K562 (cell line): ENCODE measurements around the gene ST14. TPM values are rescaled to one million over a fixed set of nuclear protein-coding genes. Genes with fewer than 3 reads are reported as not detected.

Experiments
- ATAC-seq: fragments of 200-7000 bp; cut with Tn5 transposase; 3 replicates; pipeline ENCODE4 v1.9.1; 2020; ENCODE audit warnings: moderate library complexity
- BruUV-seq: library from RNA; stranded (reverse); fragments of 400-500 nt; replicated peaks from 2 replicates; lab custom pipeline; 2021; lab: Mats Ljungman, UMichigan
- CTCF ChIA-PET: fragments of 300-600 bp; formaldehyde crosslinking; extraction: SDS; loops from one replicate; lab custom pipeline; 2021; ENCODE audit warnings: low intra/inter-chr PET ratio; lab: Yijun Ruan, JAX
- POLR2A ChIA-PET: fragments of 300-600, 350-650 bp; sonication (Branson Sonifier 250); formaldehyde crosslinking; extraction: SDS; loops from one replicate; lab custom pipeline; 2021; ENCODE audit warnings: antibody characterized with exemption, inconsistent platforms; lab: Yijun Ruan, JAX
- DNase-seq, 4 experiments: peaks; one replicate each; pipeline versions ENCODE4 v3.0.0 to v3.0.0-alpha.2; 2011 to 2018; ENCODE audit warnings: low spot score in 3 of 4, mixed read lengths in 3 of 4; ENCODE audit errors: extremely low read depth in 1 of 4
- FAIRE-seq: peaks from 2 replicates; lab custom pipeline; 2011; peaks lifted over from hg19 to GRCh38; lab: Jason Lieb, UNC
- H2AFZ ChIP-seq: 2 replicates; pipeline ENCODE4 v1.6.0; 2011; ENCODE audit warnings: low read depth, low read length, control low read depth, inconsistent platforms
- H3K27ac ChIP-seq: fragments of 200-600 bp; 3 replicates; pipeline ENCODE4 v1.8.0; 2011; ENCODE audit warnings: low read depth, mild to moderate bottlenecking, control low read depth, inconsistent platforms, low read length, moderate library complexity, mixed read lengths; ENCODE audit errors: extremely low read depth
- H3K27me3 ChIP-seq, 2 experiments: fragments of 300-600 bp in 1 of 2; 2 replicates in 1 of 2; 3 replicates in 1 of 2; pipeline versions ENCODE4 v1.6.0 to v1.8.0; 2011; ENCODE audit warnings: inconsistent platforms in 2 of 2, low read length in 2 of 2, mild to moderate bottlenecking in 1 of 2, mixed read lengths in 1 of 2, moderate library complexity in 1 of 2; ENCODE audit not compliant: control insufficient read depth in 2 of 2, insufficient read depth in 2 of 2
- H3K36me3 ChIP-seq: fragments of 300-600 bp; 3 replicates; pipeline ENCODE4 v1.8.0; 2011; ENCODE audit warnings: mild to moderate bottlenecking, low read length, inconsistent platforms; ENCODE audit not compliant: control insufficient read depth, insufficient read depth
- H3K4me1 ChIP-seq, 2 experiments: fragments of 200-600 bp in 1 of 2; replicated peaks in 1 of 2; 2 replicates in 1 of 2; 3 replicates in 1 of 2; pipeline versions ENCODE4 v1.5.1 to v1.8.0; 2011; ENCODE audit warnings: inconsistent platforms in 2 of 2, low read length in 2 of 2, mild to moderate bottlenecking in 1 of 2, mixed read lengths in 1 of 2, moderate library complexity in 1 of 2; ENCODE audit not compliant: control insufficient read depth in 2 of 2, insufficient read depth in 2 of 2
- H3K4me2 ChIP-seq: 2 replicates; pipeline ENCODE4 v1.6.1; 2011; ENCODE audit warnings: low read length, control low read depth, inconsistent platforms, mixed read lengths; ENCODE audit not compliant: insufficient read depth
- H3K4me3 ChIP-seq: fragments of 200-600 bp; sonication (generic), shearing (Covaris generic); 2 replicates; pipeline ENCODE4 v1.5.1; 2016; ENCODE audit warnings: control low read depth, inconsistent platforms
- H3K79me2 ChIP-seq: fragments of 200-600 bp; 3 replicates; pipeline ENCODE4 v1.8.0; 2011; ENCODE audit warnings: low read length, inconsistent platforms; ENCODE audit not compliant: control insufficient read depth, insufficient read depth
- H3K9ac ChIP-seq, 2 experiments: 2 replicates each; pipeline versions ENCODE4 v1.6.0 to v1.6.1; 2011; ENCODE audit warnings: low read depth in 2 of 2, low read length in 2 of 2, control low read depth in 1 of 2, inconsistent platforms in 1 of 2, mild to moderate bottlenecking in 1 of 2, mixed read lengths in 1 of 2; ENCODE audit not compliant: insufficient read depth in 1 of 2
- H3K9me1 ChIP-seq: one replicate; pipeline ENCODE4 v1.6.0; 2011; ENCODE audit warnings: inconsistent platforms, mild to moderate bottlenecking, low read length, moderate library complexity; ENCODE audit not compliant: control insufficient read depth, insufficient read depth
- H3K9me3 ChIP-seq: replicated peaks from 2 replicates; pipeline ENCODE4 v1.5.1; 2011; ENCODE audit warnings: low read depth, low read length, inconsistent platforms; ENCODE audit not compliant: control insufficient read depth, insufficient read depth
- H4K20me1 ChIP-seq: replicated peaks from 2 replicates; pipeline ENCODE4 v1.6.1; 2011; ENCODE audit warnings: low read length, inconsistent platforms, mixed read lengths; ENCODE audit not compliant: control insufficient read depth, insufficient read depth
- ARID2 ChIP-seq: fragments of 450-650 bp; IDR thresholded peaks from 2 replicates; pipeline ENCODE4 v1.6.1; 2017; ENCODE audit warnings: antibody characterized with exemption, mild to moderate bottlenecking
- ATF1 ChIP-seq, 2 experiments: fragments of 450-650 bp in 1 of 2; IDR thresholded peaks; 2 replicates each; pipeline ENCODE4 v1.6.1; 2016; ENCODE audit warnings: missing compliant biosample characterization in 1 of 2, missing genetic modification characterization in 1 of 2
- CHD1 ChIP-seq: fragments of 200-600 bp; sonication (generic); IDR thresholded peaks from one replicate; pipeline ENCODE4 v1.6.1; 2012; ENCODE audit warnings: mild to moderate bottlenecking, moderate library complexity, low read length, inconsistent platforms
- E2F3 ChIP-seq: fragments of 250-450 bp; sonication (Bioruptor Pico); IDR thresholded peaks from 2 replicates; pipeline ENCODE4 v1.4.0; 2020; ENCODE audit warnings: mild to moderate bottlenecking
- E2F5 ChIP-seq: sonication (generic); formaldehyde crosslinking; IDR thresholded peaks from 2 replicates; pipeline ENCODE4 v1.8.0; 2022; ENCODE audit warnings: mild to moderate bottlenecking, missing genetic modification reagents
- FOSL1 ChIP-seq: fragments of 200-800 bp; sonication (Bioruptor generic); conservative IDR thresholded peaks from 2 replicates; pipeline ENCODE4 v1.6.1; 2016; ENCODE audit warnings: missing genetic modification characterization, missing compliant biosample characterization
- FOXJ2 ChIP-seq: fragments of 200-800 bp; sonication (Bioruptor generic); IDR thresholded peaks from 2 replicates; pipeline ENCODE4 v1.6.1; 2016; ENCODE audit warnings: missing genetic modification characterization, missing compliant biosample characterization
- HNRNPH1 ChIP-seq: fragments of 200-400 bp; formaldehyde crosslinking; optimal IDR thresholded peaks from 2 replicates; pipeline ENCODE3; 2017; ENCODE audit warnings: low read depth, mild to moderate bottlenecking, low read length, moderate library complexity
- IRF2 ChIP-seq: sonication (generic); formaldehyde crosslinking; IDR thresholded peaks from 2 replicates; pipeline ENCODE4 v1.8.1; 2022; ENCODE audit warnings: mild to moderate bottlenecking, missing genetic modification reagents
- NEUROD1 ChIP-seq: fragments of 150-350 bp; IDR thresholded peaks from 2 replicates; pipeline ENCODE4 v1.6.1; 2014; ENCODE audit warnings: borderline replicate concordance, low read length, low read depth; ENCODE audit not compliant: partially characterized antibody
- POLR3G ChIP-seq: IDR thresholded peaks from 2 replicates; pipeline ENCODE4 v1.6.1; 2011; ENCODE audit not compliant: insufficient read length, insufficient replicate concordance; ENCODE audit errors: extremely low read depth
- SNAPC5 ChIP-seq: fragments of 250-450 bp; sonication (Bioruptor Pico); IDR thresholded peaks from 2 replicates; pipeline ENCODE4 v1.8.0; 2021; ENCODE audit warnings: moderate library complexity, mild to moderate bottlenecking, inconsistent platforms
- TAF15 ChIP-seq: fragments of 200-400 bp; formaldehyde crosslinking; IDR thresholded peaks from 2 replicates; pipeline ENCODE4 v1.6.1; 2017; ENCODE audit warnings: mild to moderate bottlenecking, low read depth, low read length, moderate library complexity
- TRIM28 ChIP-seq: fragments of 450-650 bp; IDR thresholded peaks from 2 replicates; pipeline ENCODE4 v1.6.1; 2017
- ZNF165 ChIP-seq: fragments of 250-450 bp; sonication (Bioruptor Pico); IDR thresholded peaks from 2 replicates; pipeline ENCODE4 v1.4.0; 2020; ENCODE audit warnings: borderline replicate concordance
- WGBS: fragments of 100-300 bp; shearing (Covaris generic); methylation state at CpG from one replicate; pipeline ENCODE4 v1.1.6; 2016; ENCODE audit warnings: low coverage, mixed read lengths; ENCODE audit not compliant: insufficient coverage; ENCODE audit errors: missing lambda C conversion rate; 5-methylcytosine and 5-hydroxymethylcytosine counted together
- in situ Hi-C: fragments of 300-500 bp; cut with MboI; formaldehyde crosslinking; loops from 4 replicates; pipeline ENCODE4 v1.15.0; 2018; ENCODE audit warnings: inconsistent platforms, mixed read lengths
- intact Hi-C: fragments of 100-400 bp; cut with micrococcal nuclease; formaldehyde crosslinking; loops from 2 replicates; pipeline ENCODE4 v1.14.2; 2022
- polyA plus RNA-seq, 8 experiments: library from polyadenylated mRNA; depleted of rRNA in 4 of 8; stranded (reverse) in 5 of 8; unstranded in 3 of 8; fragments of >200 nt; fragmentation: Nextera tagmentation in 2 of 8; fragmentation: Illumina TruSeq in 1 of 8; extraction: Ambion mirVana in 2 of 8; extraction: Trizol in 1 of 8; gene quantifications; 2 replicates each; pipeline versions ENCODE4 v1.2.1 to v1.2.3, GENCODE V29; 2011 to 2014; ENCODE audit warnings: inconsistent platforms in 1 of 8, missing spikeins in 1 of 8
- total RNA-seq, 7 experiments: library from RNA; depleted of rRNA in 6 of 7; stranded (reverse); fragments of >200 nt in 6 of 7; fragmentation: Illumina TruSeq in 2 of 7; extraction: Trizol in 2 of 7; gene quantifications; 2 replicates each; pipeline versions ENCODE4 v1.2.1 to v1.2.3, GENCODE V29; 2011 to 2021; ENCODE audit warnings: low replicate concordance in 1 of 7
- TF ChIP-seq, protein P1 (sequence below), 2 experiments: fragments of 450-650 bp; IDR thresholded peaks; 2 replicates each; pipeline ENCODE4 v1.6.1; 2018; ENCODE audit warnings: mild to moderate bottlenecking in 2 of 2, low read depth in 1 of 2; ENCODE audit not compliant: partially characterized antibody in 2 of 2

ST14 gene
- total and polyA plus RNA-seq, 9 of the 15 experiments (the other 6 are each of a cell fraction or from before 2014, with no cell fraction given) = 0.08 to 0.20 TPM; not detected in 7

GRCh38 chr11:130188047-130188446, 28.5 kb downstream of the ST14 start:
- Histone ChIP-seq H3K9me3 (no peaks in the 10 kb centered on the region), H3K4me3 (no peak overlapping the region), H3K79me2 (no peaks in the 10 kb centered on the region), H3K27me3 (peaks cover 39 to 60% of the 10 kb centered on the region in 2 experiments), H4K20me1 (no peaks in the 10 kb centered on the region; the same call in none of the 2 replicates), H3K4me1 (peaks cover 0 to 15% of the 10 kb centered on the region in 2 experiments; a peak in 1 of 5 replicates), H3K27ac (no peak overlapping the region), H3K4me2 (no peak overlapping the region), H3K36me3 (no peaks in the 10 kb centered on the region), H2AFZ (no peak overlapping the region), H3K9me1 (no peaks in the 10 kb centered on the region), H3K9ac (no peak overlapping the region; a peak in 1 of 4 replicates)
- TF ChIP-seq NEUROD1 (no peak), ARID2 (no peak), IRF2 (no peak), FOSL1 (tag) (no peak), E2F3 (CRISPR knock-in tag) (no peak), HNRNPH1 (no peak), TAF15 (no peak), SNAPC5 (CRISPR knock-in tag) (no peak), ATF1 (CRISPR knock-in tag; IDR thresholded peaks at IDR 0.05) (no peak), ATF1 (tag; IDR thresholded peaks at IDR 0.05) (no peak), E2F5 (CRISPR knock-in tag) (no peak), FOXJ2 (tag) (no peak), ZNF165 (CRISPR knock-in tag) (no peak), POLR3G (no peak), CHD1 (no peak), TRIM28 (no peak)
- TF ChIP-seq, protein P1, sequence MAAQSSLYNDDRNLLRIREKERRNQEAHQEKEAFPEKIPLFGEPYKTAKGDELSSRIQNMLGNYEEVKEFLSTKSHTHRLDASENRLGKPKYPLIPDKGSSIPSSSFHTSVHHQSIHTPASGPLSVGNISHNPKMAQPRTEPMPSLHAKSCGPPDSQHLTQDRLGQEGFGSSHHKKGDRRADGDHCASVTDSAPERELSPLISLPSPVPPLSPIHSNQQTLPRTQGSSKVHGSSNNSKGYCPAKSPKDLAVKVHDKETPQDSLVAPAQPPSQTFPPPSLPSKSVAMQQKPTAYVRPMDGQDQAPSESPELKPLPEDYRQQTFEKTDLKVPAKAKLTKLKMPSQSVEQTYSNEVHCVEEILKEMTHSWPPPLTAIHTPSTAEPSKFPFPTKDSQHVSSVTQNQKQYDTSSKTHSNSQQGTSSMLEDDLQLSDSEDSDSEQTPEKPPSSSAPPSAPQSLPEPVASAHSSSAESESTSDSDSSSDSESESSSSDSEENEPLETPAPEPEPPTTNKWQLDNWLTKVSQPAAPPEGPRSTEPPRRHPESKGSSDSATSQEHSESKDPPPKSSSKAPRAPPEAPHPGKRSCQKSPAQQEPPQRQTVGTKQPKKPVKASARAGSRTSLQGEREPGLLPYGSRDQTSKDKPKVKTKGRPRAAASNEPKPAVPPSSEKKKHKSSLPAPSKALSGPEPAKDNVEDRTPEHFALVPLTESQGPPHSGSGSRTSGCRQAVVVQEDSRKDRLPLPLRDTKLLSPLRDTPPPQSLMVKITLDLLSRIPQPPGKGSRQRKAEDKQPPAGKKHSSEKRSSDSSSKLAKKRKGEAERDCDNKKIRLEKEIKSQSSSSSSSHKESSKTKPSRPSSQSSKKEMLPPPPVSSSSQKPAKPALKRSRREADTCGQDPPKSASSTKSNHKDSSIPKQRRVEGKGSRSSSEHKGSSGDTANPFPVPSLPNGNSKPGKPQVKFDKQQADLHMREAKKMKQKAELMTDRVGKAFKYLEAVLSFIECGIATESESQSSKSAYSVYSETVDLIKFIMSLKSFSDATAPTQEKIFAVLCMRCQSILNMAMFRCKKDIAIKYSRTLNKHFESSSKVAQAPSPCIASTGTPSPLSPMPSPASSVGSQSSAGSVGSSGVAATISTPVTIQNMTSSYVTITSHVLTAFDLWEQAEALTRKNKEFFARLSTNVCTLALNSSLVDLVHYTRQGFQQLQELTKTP (IDR thresholded peaks at IDR 0.05; ENCODE audit: low read depth in 1 of 2, partially characterized antibody in 2 of 2) = no peak
- ATAC-seq = peak; percentile 22; the same call in 2 of the 3 replicates
- FAIRE-seq = no peak
- 2% methylated on average over 13 of the region's 14 CpGs for WGBS
- ChIA-PET POLR2A (no interaction called here), CTCF (no interaction called here)
- DNase-seq = no peak
- intact Hi-C loops = no loop called here
- in situ Hi-C loops = no loop called here
- BruUV-seq = no TSS peak
